NT2/D1 (cell line): Measurements from ENCODE around the gene IZUMO1.

Experiments
- SUZ12 ChIP-seq: IDR thresholded peaks from 2 replicates; pipeline ENCODE4 v1.6.1; 2011; ENCODE audit not compliant: insufficient read length, insufficient read depth; ENCODE audit errors: extremely low read depth
- YY1 ChIP-seq: IDR thresholded peaks from 2 replicates; pipeline ENCODE4 v1.6.1; 2011; ENCODE audit not compliant: insufficient read length, insufficient read depth
- ZNF274 ChIP-seq: IDR thresholded peaks from 2 replicates; pipeline ENCODE4 v1.6.1; 2011; ENCODE audit warnings: mild to moderate bottlenecking, low read depth, low read length

DNA sequence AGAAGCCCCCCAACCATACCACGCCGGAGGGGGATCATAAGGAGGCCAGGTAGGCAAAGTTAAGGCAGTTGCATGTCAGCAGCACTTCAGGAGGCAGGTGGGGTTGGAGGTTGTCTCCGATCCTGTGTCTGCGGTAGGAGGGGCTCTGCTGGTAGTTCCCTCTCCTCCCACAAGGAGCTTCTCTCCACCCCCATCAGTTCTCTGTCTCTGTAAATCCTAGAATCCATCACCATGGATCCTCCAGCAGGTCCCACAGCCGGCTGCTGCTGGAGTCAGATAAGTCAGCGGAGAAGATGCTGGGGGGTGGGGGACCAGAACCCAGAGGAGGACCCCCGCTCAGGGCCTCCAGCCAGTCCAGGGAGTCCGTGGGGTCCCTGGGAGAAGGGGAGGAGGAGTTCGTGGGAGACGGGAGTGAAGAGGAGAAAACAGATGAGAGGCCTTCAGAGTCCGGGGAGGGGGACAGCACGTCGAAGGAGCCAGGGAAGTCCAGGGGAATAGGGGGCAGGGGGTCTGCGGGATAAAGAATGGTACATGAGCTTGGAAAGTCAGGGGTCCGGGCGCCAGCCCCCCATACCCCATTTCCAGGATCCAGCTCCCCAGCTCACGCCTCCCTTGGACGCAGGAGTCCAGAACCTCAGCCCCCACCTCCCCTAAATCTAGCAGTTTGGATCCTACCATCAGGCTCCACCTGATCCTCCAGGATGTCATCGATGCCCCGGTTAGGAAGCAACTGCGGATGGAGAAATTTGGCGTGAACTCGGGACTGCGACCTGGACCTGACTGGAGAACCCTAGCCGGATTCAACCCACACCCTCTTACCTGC, 33.5 kb downstream of the IZUMO1 start:
- TF ChIP-seq YY1 (no peak), ZNF274 (no peak), SUZ12 (no peak)
